ENCODE measurements around the gene SNAI3. TPM values are rescaled to one million over a fixed set of nuclear protein-coding genes. Genes with fewer than 3 reads are reported as not detected.

The SNAI3 gene
- total RNA-seq, 1 experiment from 2014 or later, result 0.54 TPM

GRCh38 chr16:88661468-88661867, 24.8 kb downstream of the SNAI3 start:
- peak overlapping the region; percentile 89 for H3K27ac Mint-ChIP-seq (ENCODE audit: unreplicated experiment)
- intact Hi-C loops (cut with micrococcal nuclease; ENCODE audit: unreplicated experiment), result no loop called here
- CTCF ChIA-PET, result no interaction called here

GRCh38 chr16:88659160-88659559, 27.1 kb downstream of the SNAI3 start:
- Mint-ChIP-seq H3K4me3 (ENCODE audit: low read depth, unreplicated experiment) (no peak overlapping the region), H3K27me3 (ENCODE audit: unreplicated experiment) (no peaks in the 10 kb centered on the region), H3K27ac (ENCODE audit: unreplicated experiment) (no peak overlapping the region), H3K9me3 (ENCODE audit: low read depth, unreplicated experiment) (no peaks in the 10 kb centered on the region), H3K4me1 (ENCODE audit: low read depth, unreplicated experiment) (no peaks in the 10 kb centered on the region), H3K36me3 (ENCODE audit: insufficient read depth, unreplicated experiment) (peaks cover 92% of the 10 kb centered on the region)
- no TSS peak for BruUV-seq (replicated peaks)
- CTCF ChIA-PET, result no interaction called here
- TF ChIP-seq, protein P1, sequence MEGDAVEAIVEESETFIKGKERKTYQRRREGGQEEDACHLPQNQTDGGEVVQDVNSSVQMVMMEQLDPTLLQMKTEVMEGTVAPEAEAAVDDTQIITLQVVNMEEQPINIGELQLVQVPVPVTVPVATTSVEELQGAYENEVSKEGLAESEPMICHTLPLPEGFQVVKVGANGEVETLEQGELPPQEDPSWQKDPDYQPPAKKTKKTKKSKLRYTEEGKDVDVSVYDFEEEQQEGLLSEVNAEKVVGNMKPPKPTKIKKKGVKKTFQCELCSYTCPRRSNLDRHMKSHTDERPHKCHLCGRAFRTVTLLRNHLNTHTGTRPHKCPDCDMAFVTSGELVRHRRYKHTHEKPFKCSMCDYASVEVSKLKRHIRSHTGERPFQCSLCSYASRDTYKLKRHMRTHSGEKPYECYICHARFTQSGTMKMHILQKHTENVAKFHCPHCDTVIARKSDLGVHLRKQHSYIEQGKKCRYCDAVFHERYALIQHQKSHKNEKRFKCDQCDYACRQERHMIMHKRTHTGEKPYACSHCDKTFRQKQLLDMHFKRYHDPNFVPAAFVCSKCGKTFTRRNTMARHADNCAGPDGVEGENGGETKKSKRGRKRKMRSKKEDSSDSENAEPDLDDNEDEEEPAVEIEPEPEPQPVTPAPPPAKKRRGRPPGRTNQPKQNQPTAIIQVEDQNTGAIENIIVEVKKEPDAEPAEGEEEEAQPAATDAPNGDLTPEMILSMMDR (IDR thresholded peaks at IDR 0.05; ENCODE audit: unreplicated experiment), result no peak
- no peak for DNase-seq
- intact Hi-C loops (cut with micrococcal nuclease; ENCODE audit: unreplicated experiment), result no loop called here

More at GRCh38 chr16:88661468-88661867, 24.8 kb downstream of the SNAI3 start:
- Mint-ChIP-seq H3K27me3 (ENCODE audit: unreplicated experiment) (no peaks in the 10 kb centered on the region), H3K9me3 (ENCODE audit: low read depth, unreplicated experiment) (no peaks in the 10 kb centered on the region), H3K36me3 (ENCODE audit: insufficient read depth, unreplicated experiment) (peaks cover 79% of the 10 kb centered on the region), H3K4me3 (ENCODE audit: low read depth, unreplicated experiment) (peak overlapping the region; percentile 100), H3K4me1 (ENCODE audit: low read depth, unreplicated experiment) (no peaks in the 10 kb centered on the region)
- no peak for DNase-seq
- TF ChIP-seq, protein P1 (IDR thresholded peaks at IDR 0.05; ENCODE audit: unreplicated experiment), result no peak
- BruUV-seq (replicated peaks), result no TSS peak

GRCh38 chr16:88658714-88659113, 27.6 kb downstream of the SNAI3 start:
- Mint-ChIP-seq H3K27me3 (ENCODE audit: unreplicated experiment) (no peaks in the 10 kb centered on the region), H3K36me3 (ENCODE audit: insufficient read depth, unreplicated experiment) (peaks cover 92% of the 10 kb centered on the region), H3K4me1 (ENCODE audit: low read depth, unreplicated experiment) (no peaks in the 10 kb centered on the region), H3K9me3 (ENCODE audit: low read depth, unreplicated experiment) (no peaks in the 10 kb centered on the region), H3K4me3 (ENCODE audit: low read depth, unreplicated experiment) (no peak overlapping the region), H3K27ac (ENCODE audit: unreplicated experiment) (no peak overlapping the region)
- no peak for DNase-seq
- TF ChIP-seq, protein P1 (IDR thresholded peaks at IDR 0.05; ENCODE audit: unreplicated experiment), result no peak
- no TSS peak for BruUV-seq (replicated peaks)
- intact Hi-C loops (cut with micrococcal nuclease; ENCODE audit: unreplicated experiment), result no loop called here
- CTCF ChIA-PET, result no interaction called here

DNA sequence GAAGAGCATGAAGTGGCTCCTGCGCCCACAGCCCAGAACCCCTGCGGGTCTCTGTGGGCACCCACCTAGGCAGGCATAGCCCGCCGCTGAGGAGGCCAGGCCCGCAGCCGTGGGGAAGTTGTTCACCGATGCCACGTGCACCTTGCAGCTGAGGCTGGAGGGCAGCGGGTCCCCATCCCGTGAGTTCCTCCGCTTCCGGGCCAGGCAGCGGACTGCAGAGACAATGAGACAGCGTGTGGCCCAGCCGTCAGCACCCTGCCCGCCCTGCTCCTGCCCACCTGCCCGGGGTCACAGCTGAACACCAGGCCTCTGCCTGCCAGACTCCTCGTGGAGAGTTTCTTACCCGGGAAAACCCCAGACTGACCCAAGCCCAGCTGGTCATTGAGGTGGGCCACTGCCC, 28.9 kb downstream of the SNAI3 start:
- peaks cover 2% of the 10 kb centered on the region for H3K4me1 Mint-ChIP-seq (ENCODE audit: low read depth, unreplicated experiment)
- no peak overlapping the region for H3K4me3 Mint-ChIP-seq (ENCODE audit: low read depth, unreplicated experiment)
- H3K27me3 Mint-ChIP-seq (ENCODE audit: unreplicated experiment), result no peaks in the 10 kb centered on the region
- BruUV-seq (replicated peaks), result no TSS peak
- no peak overlapping the region for H3K27ac Mint-ChIP-seq (ENCODE audit: unreplicated experiment)
- no peaks in the 10 kb centered on the region for H3K9me3 Mint-ChIP-seq (ENCODE audit: low read depth, unreplicated experiment)
- TF ChIP-seq, protein P1 (IDR thresholded peaks at IDR 0.05; ENCODE audit: unreplicated experiment), result no peak
- intact Hi-C loops (cut with micrococcal nuclease; ENCODE audit: unreplicated experiment), result no loop called here
- peaks cover 92% of the 10 kb centered on the region for H3K36me3 Mint-ChIP-seq (ENCODE audit: insufficient read depth, unreplicated experiment)
- CTCF ChIA-PET, result no interaction called here
- no peak for DNase-seq
